ENCODE measurements around the gene FGFR3.

The FGFR3 gene

GRCh38 chr4:1846580-1846979 lies 53.5 kb downstream of the FGFR3 start:
- DNase-seq, result no peak

GRCh38 chr4:1850276-1850675 lies 57.2 kb downstream of the FGFR3 start:
- DNase-seq, result no peak

- DNase-seq, result no peak
Measured at GRCh38 chr4:1851160-1851559, 58.1 kb downstream of the FGFR3 start.

- DNase-seq, result no peak
Measured at GRCh38 chr4:1851575-1852410, 58.7 kb downstream of the FGFR3 start.

DNA sequence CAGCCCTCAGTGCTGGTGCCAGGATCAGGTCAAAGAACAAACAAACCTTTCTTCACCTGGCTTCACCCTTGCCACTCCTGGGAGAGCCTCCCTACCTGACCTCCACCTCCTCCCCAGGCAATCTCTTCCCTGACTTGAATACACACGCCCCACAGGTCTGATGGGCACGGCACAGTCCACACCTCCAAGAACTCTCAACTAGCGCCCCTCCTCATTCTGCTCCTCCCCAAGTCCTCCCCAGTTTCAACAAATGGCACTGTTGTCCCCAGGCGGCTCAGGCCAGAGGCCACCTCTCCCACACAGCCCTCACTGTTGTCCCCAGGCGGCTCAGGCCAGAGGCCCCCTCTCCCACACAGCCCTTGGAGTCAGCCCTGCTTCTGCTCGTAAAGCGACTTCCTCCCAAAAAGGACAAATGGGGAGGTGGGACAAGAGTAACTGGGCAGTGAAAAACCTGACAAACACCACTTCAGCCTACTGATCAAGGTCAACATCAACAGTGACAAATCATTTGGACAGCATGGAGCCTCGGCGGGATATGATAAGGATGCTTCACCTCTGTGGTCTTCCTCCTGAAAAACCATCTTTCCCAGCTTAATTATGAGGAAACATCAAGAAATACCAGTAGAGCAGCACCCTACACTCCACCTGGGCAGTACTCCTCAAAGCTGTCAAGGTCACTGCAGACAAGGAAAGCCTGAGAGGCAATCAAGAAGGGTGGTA lies 60.0 kb downstream of the FGFR3 start:
- no peak for DNase-seq

- no peak for DNase-seq
Measured at GRCh38 chr4:1854752-1855151, 61.7 kb downstream of the FGFR3 start.

- no peak for DNase-seq
Measured at GRCh38 chr4:1855333-1856070, 62.4 kb downstream of the FGFR3 start.

GRCh38 chr4:1856071-1856942 lies 63.2 kb downstream of the FGFR3 start, which contains the start of gene LETM1:
Gene LETM1 (minus strand): TSS chr4:1856156. CDS start chr4:1855950, 206 bp downstream.
- DNase-seq, result peak; percentile 86

- DNase-seq, result no peak
Measured at GRCh38 chr4:1856943-1857699, 64.0 kb downstream of the FGFR3 start.

GRCh38 chr4:1857931-1858330 lies 64.8 kb downstream of the FGFR3 start:
- no peak for DNase-seq
